ELR (cell line): ENCODE data around the gene RUNX1.

Source experiments
- DNase-seq: peaks from one replicate; pipeline ENCODE4 v3.0.0-alpha.2; 2015; ENCODE audit warnings: low read depth

Gene RUNX1

DNA sequence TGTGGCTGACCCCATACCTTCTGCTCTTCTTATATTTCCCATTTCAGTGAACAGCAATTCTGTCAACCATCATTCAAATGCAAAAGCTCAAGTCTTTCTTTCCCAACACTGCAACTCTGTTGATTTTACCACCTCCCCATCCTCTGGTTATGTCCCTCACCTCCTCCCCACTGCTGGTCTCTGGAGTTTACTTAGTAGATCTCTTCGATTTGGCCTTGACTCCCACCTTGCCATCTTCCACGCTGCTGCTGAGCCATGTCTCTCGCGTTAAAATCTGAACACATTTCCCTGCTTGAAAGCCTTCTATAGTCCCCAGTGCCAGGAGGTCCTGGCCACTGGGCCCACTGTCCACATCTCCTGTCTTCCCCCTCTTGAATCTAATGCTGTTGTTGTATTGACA, 125.5 kb downstream of the RUNX1 start:
- no peak for DNase-seq

DNA sequence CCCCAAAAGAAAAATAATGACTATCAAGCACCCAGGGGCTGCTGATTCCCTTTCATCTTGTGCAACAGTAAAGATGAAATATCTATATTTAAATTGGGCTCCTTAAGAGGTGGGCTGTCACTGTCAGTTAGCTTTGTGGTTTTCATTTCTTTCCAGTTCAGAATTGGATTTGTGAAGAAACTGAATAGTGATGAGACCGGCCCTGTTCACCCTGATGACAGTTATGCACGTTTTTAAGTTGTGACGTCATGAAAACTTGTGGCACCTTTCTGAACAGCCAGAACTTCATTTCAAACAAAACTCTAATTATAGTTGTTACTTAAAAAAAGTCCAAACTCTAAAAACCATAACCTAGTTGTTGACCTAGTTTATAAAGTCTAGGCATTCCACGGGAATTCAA, 125.9 kb downstream of the RUNX1 start:
- DNase-seq: no peak

DNA sequence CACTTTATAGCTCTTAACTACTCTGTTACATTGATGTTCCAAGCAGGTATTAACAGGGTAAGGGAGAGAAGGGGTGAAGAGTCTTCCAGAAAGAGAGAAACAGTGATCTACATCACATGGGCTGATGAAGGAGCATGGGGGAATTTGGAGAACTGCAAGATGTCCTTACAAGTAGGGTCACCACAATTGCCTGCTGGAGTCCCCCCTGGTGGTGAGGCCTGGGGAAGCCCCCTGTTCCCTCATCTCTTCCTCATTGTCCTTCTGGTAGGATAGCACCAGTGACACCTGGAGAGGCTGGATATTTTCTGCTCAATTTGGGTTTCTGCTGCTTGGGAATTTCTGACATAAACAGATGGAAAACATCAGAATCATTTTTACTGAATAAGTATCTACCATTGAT, 126.6 kb downstream of the RUNX1 start:
- DNase-seq: no peak

DNA sequence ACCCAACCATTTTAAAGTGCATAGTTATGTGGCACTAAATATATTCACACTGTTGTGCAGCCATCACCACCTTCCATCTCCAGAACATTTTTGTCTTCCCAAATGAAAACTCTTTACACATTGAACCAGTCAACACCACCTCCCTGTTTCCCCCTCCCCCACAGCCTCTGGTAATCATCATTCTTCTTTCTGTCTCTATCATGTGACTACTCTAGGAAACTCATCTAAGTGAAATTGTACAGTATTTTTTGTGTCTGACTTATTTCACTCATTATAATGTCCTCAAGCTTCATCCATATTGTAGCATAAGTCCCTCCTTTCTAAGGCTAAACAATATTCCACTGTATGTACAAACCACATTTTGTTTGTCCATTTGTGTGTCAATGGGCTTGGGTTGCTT, 128.0 kb downstream of the RUNX1 start:
- DNase-seq: no peak

DNA sequence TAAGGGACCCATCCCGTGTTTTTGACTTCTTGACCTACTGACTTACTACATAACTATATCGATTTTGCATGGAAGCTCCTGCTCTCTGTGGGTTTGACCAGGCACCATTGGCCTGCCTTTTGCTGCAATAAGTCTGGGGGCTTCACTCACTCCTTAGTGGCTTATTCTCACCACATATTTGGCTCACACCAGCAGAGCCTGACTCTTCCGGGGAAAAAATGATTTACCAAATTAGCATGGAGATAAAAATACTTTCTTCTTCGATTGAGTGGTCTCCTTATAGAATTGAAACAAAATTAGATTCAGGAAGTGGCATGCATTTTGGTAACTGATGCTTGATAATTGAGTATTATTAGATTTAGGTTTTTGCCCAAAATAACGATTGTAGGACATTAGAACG, 129.7 kb downstream of the RUNX1 start:
- no peak for DNase-seq

DNA sequence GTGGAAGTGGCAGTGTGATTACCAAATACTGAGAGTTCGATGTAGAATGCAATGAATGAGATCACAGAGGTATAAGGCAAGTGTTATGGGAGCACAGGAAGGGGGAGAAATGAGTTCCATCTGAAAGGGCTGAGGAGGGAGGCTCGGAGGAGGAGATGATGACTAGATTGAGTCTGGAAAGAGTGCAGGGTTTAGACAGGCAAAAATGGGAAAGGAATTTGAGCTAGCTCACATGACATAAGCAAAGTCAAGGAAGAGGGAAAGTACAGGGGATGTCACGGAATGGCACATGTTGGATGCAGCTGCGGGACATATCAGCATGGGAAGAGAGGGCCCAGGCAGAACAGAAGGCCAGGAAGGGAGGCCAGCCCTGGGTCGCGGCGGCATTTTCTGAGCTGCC, 132.7 kb downstream of the RUNX1 start:
- DNase-seq: peak; percentile 62

DNA sequence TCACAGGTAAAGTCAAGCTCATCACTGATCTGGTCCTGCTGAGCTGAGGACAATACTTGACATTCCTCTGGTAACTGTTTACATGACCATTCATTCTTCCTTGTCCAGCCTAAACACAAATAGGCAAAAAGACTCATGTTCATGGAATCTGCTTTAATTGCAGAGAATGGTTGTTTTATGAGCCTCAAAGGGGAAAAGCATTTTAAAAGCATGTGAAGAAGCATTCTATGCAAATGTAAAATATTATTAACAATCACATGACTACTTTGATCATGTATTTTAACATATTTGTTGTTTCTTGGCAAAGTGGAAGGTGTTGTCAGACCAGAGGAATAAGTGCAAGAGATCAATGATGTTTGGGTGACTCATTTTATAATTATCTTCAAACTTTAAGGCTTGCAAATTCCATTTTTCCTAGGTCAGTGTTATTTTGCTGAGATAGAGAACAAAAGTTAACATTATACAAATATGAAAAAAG, 133.7 kb downstream of the RUNX1 start:
- peak; percentile 81 for DNase-seq

DNA sequence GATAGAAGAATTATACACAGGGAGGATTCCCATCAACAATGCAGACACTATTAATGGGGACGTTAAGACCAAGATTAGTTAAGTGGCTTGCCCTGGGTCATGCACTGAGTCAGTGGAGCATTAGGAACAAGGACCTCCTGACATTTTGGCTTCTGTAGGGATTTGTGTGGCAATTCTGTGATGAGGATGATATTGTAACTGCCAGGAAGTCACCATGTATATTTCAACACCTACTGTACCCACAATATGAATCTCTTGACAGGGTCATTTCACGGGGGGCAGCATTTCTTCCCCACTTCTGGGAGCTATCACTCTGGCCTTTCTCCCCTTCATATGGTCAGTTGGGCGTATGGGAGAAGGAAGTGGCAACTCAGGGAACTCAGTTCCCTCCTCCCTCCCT, 134.9 kb downstream of the RUNX1 start:
- DNase-seq: no peak

DNA sequence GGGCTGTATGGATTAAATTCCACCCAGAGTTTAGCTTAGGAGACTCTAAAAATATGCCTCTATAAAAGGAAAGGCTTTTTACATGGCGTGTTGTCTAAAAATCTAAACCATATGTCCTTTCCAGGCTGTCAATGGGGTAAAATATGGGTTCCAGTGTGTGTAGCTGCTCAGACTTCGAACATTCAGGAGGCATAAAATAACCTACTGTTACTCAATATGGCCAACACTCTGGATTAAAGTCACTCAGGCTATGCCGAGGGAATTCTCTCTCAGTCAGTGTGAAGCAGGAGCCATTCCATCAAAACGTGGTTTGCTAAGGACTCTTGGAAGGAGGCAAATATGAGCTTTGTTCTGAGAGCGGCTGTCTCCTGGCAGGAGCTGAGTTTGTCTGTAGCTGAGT, 135.3 kb downstream of the RUNX1 start:
- DNase-seq: no peak

DNA sequence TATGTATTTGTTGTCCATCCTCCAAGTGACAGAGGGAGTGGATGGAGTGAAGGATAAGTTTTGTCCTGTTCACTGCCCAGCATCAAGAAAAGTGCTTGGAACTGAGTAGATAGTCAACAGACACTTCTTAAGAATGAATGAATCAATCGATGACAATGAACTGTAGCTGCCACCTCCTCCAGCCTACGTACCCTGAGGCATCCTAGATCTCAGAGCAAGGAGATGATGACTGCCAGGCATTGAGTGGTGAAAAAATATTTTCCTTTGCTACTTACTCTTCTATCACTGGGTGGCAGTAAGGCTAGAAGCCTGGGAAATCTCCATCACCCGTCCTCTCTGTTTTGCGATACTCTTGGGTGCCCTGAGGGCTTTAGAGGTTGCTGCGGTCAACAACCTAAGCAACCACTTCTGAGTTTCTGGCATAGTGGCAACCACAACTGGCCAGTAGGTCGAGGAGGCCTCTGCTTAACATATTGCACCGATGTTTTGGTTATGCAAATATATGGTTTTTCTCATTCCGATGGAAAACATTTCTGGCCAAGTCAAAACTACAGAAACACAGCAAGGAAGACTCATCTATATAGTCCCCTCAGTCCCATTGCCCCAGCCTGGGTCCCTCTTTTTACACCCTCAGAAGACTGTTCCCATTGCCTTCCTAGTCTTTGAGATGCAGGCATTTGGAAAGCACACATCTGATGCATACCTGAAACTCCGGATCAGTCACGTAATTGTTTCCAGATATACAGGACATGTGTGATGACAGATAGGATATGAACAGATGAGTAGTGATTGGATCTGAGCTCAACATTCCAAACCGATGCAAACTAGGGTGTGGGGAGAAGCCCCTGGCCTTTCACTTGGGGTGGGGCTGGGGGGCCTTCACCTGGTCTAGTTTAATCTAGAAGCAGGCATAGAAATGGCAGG, 136.8 kb downstream of the RUNX1 start:
- peak; percentile 89 for DNase-seq

DNA sequence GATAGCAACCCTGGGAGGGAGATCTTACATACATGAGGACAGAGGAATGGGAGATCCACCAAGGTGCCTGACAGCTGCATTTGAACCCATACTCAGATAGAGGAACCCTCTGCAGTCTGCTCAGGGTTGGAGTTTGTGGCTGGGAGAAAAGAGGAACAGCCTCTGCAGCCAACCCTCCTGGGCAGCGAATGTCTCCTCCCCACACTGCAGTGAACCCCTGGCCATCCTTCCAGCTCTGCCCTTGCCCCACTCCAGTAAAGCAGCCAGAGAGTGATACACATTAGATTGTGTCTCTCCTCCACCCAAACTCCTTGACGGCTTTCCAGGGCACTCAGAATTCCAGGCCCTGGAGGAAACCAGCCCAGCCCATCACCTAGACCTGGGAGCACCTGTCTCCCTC, 137.7 kb downstream of the RUNX1 start:
- no peak for DNase-seq

DNA sequence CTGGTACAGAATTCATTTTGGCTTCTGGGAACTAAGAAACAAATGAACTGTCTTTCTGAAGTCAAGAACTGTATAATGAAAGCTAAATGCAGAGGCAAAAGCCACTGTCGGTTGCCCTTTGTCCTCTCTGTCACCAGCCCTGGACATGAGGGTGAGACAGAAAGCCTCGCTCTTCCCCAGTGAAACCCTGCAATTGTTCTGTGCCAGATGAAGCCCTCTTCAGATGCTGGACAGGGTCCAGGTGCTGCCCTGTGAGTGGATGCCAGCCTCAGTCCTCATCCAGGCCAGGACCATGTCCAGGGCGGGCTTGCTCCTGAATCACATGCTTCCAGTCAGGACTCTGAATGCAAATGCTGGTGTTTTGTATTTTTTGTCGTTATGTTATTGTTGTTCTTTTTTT, 138.7 kb downstream of the RUNX1 start:
- DNase-seq: no peak

DNA sequence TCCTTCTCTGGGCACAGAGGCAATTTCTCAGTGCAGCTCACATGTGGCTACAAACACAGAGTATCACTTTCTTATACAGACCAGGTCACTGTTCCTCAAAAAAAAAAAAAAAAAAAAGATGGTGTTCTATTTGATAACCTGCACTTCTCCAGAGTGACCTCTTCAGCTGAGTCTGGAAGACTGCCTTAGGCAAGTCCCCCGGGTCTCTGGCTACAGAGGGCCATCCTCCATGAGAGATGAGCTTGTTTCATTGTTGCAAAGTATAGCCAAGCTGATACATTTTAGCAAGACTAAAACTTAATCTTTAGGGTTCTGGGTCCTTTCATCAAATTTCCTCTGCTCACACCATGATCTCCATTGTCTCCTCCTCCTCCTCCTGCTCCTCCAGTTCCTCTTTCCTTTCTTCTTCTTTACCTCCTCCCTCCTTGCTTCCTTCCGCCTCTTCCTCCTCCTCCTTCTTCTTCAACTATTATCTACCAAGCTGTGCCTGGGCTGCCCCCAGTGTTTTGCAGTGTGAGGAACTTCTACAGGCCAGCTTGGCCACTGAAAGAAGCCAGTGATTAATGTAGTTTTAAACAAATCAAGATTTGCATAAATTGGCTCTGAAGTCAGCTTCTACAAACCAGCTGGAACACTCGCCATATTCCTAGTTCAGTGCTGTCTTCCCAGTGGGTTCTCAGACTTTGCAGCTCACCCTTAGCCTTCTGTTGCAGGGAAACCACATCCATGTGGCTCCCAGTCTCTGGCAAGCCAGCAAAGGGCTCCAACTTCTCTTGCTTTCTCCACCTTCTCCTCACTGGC, 139.4 kb downstream of the RUNX1 start:
- no peak for DNase-seq

DNA sequence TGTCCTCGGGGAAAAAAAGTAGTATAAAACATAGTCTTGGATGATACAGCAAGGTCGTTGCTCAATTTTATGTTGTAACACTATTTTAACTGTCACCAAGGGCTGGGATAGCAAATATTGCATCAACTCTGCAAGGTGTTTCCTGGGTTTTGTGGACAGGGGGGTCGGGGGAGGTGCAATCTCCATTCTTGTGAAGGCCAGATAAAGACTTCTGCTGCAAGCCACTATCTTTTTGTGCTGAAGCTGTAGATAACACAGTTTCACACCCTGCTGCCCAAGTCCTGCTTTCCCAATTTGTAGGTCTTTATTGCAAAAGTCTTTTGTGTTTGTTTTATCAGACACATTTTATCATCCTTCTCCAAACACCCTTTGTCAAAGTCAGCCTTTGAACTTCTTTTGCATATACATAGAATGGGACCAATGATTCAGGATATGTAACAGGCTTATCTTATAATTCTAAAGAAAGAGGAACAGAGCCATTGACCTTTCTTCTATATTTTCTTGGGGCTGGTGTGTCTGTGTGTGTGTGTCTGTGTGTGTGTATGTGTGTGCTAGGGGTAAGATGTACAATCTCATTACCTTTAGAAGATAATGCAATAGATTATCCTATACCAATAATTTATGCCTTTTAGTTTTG, 140.6 kb downstream of the RUNX1 start:
- DNase-seq: no peak

DNA sequence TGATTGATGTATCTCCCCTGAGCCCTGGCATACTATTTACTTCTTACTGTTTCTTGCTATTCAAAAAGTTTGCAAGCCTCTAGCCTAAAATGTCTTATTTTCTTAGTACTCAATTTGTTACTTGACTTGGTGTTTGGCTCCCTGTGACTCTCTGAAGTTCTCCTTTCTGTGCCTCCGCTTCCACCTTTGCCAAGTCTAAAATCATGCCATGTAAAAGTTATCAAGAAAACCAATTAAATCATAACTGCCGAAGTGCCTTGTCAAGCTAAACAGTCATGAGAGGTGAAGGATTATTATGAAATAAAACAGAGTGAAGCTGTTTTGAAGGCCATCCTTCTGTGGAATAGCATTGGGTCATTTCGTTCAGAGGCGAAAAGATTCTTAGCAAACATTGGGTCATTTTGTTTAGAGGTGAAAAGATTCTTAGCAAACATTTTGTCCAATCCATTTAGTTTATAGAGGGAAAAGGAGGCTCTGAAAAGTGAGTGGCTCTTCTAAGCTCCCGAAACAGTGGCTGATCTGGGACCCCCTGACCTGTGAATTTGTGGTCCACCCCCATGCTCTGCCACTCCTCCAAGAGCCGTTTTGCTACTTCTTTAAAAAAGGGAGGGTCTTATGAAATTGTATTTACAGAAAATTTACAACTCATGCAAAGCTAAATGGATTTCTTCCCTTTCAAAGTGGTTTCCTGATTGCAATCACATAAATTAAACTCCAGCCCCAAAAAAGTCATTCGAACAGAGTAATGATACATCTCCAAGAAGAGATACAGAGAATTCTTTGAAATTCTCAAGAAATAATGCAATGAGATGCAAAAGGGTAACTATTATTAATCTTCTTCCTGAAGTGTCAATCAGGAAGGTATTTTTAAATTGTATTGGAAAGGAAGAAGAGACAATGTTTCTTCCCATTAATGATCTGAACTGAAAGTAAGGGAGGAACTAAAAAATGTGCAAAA, 141.4 kb downstream of the RUNX1 start:
- no peak for DNase-seq

DNA sequence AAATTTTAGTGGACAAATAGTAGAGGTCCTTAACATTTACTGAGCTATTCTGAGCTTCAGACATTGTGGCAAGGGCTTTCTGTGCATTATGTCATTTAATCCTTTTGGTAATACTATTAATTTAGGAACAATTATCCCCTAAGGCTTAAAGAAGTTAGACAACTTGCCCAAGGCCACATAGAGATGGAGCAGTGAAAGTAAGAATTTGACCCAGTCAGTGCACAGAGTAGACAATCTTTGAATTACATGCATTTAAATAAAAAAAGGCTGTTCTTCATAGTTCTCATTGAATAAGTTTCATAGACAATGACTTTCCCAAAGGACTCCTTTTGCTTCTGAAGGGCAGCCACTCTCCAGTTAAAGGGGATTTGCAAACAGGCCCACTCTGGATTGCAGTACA, 142.7 kb downstream of the RUNX1 start:
- DNase-seq: no peak

DNA sequence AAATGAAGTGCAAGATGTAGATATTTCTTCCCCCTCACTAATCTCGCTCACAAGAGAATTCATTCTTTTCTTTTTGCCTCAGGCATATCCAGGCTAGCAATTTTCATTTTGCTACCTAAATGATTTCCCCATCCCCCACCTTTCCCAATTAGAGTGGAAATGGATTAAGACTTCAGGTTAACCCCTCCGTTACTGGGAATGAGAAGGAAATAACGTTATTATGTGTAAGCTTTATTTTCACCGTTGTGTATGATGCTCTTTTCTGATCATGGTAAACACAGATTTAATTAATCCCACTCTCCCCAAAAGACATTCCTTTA, 143.9 kb downstream of the RUNX1 start:
- DNase-seq: no peak

DNA sequence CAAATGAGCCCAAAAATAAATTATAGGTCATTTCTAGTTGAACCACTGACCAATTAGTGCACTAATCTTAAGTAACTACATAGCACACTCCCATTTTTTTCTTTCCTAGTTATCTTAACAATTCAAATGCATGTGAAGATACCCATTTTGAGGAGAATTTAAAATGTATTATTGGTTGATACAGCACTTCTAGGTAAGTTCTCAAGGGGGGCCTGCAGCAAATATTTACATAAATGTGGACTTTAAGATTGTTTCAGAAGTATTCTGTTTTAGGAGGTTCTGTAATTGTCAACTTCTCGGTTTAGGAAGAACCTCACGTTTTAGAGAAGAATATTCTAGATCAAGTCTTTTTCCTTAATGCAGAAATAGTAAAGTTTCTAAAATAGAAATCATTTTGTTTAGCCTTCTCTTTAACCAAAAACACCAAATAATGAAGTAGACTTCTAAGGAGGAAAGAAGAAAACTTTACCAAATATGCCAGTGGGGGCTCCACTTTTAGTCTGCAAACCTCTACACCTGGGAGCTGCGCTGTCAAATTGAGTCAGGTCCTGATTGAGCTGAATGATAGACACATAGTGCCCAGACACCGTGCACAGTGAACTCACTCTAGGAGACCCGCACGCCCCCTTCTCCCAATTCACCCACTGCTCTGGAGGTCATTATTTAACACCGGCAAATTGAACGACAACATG, 144.4 kb downstream of the RUNX1 start:
- no peak for DNase-seq

DNA sequence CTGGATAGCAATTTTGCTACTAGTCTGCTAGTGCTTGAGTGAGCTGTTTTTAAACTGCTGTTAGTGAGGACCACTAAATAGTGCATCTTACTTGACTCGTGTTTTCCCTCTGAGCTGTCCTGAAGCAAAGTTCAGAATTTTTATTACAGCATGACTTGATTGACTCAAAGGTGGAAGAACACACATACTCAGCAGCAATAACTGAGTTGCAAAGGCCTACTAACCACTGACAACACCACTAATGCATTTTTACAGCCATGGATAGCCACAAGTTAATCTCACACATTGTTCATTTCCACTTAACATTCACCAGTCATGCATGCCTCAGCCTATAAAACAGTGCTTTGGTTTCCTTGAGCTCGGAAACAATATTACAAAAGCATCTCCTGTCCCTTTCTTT, 148.7 kb downstream of the RUNX1 start:
- peak; percentile 37 for DNase-seq

DNA sequence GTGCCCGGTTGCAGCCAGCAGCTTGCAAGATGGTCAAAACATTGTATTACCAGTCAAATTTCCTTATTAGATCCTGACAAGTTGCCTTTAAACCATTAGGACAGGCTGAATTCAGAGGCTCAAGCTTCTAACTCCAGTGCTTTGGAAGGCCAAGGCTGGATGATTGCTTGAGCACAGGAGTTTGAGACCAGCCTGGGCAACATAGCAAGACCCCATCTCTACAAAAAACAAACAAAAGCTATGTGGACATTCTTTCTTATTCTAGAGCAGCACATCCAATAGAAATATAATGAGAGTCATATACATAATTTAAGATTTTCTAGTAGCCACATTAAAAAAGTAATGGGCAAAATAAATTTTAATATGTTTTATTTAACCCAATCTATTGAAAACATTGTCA, 149.3 kb downstream of the RUNX1 start:
- no peak for DNase-seq

DNA sequence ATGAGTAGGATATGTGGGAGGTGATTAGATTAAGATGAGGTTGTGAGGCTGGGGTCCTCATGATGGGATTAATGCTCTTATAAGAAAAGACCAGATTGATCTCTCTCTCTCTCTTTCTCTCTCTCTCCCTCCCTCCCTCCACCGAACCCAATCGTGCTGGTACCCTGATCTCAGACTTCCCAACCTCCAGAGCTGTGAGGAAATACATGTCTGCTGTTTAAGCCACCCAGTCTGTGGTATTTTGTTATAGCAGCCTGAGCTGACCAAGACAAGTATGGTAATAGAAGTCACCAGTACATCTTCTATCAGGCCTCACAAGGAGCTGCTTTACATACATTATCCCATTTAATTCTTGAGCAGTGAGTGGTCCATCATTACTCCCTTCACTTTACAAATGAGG, 149.8 kb downstream of the RUNX1 start:
- DNase-seq: no peak
